K562 (cell line): Measurements from ENCODE around the gene PDE4A. TPM values are rescaled to one million over a fixed set of nuclear protein-coding genes. Genes with fewer than 3 reads are reported as not detected.

Experiments used
- BRCA1 ChIP-seq, 2 experiments: fragments of 450-650 bp in 1 of 2; sonication (generic) in 1 of 2; formaldehyde crosslinking in 1 of 2; IDR thresholded peaks; 2 replicates each; pipeline versions ENCODE4 v1.5.0 to v1.6.1; 2017 to 2020; ENCODE audit warnings: mild to moderate bottlenecking in 1 of 2, missing genetic modification reagents in 1 of 2
- CBX2 ChIP-seq: fragments of 200-600 bp; sonication (generic); IDR thresholded peaks from one replicate; pipeline ENCODE4 v1.6.1; 2012; ENCODE audit warnings: mild to moderate bottlenecking, low read length, inconsistent platforms; ENCODE audit not compliant: insufficient read depth, poor library complexity, severe bottlenecking
- RBBP5 ChIP-seq: fragments of 200-600 bp; sonication (generic); IDR thresholded peaks from 2 replicates; pipeline ENCODE4 v1.6.1; 2012; ENCODE audit warnings: borderline replicate concordance, mild to moderate bottlenecking, low read length, control low read depth, inconsistent platforms; ENCODE audit not compliant: insufficient read depth, poor library complexity, severe bottlenecking
- SAP30 ChIP-seq: fragments of 200-600 bp; sonication (generic); IDR thresholded peaks from 2 replicates; pipeline ENCODE4 v1.6.1; 2012; ENCODE audit warnings: borderline replicate concordance, low read depth, mild to moderate bottlenecking, moderate library complexity, low read length, control low read depth, inconsistent platforms; ENCODE audit not compliant: insufficient read depth, poor library complexity, severe bottlenecking
- SMARCA4 ChIP-seq: fragments of 450-650 bp; IDR thresholded peaks from 2 replicates; pipeline ENCODE4 v1.6.1; 2016
- STAT5A ChIP-seq: IDR thresholded peaks from 2 replicates; pipeline ENCODE4 v1.6.1; 2012; ENCODE audit warnings: low read length, inconsistent platforms, borderline replicate concordance
- TOE1 ChIP-seq, 2 experiments: fragments of 450-650 bp in 1 of 2; sonication (generic) in 1 of 2; formaldehyde crosslinking in 1 of 2; IDR thresholded peaks; 2 replicates each; pipeline versions ENCODE4 v1.7.1 to v1.8.0; 2016 to 2022; ENCODE audit warnings: borderline replicate concordance in 2 of 2, mild to moderate bottlenecking in 2 of 2, antibody characterized with exemption in 1 of 2, inconsistent platforms in 1 of 2, low read depth in 1 of 2, missing genetic modification reagents in 1 of 2, moderate library complexity in 1 of 2
- TRIM24 ChIP-seq, 2 experiments: fragments of 450-650 bp; IDR thresholded peaks; 2 replicates each; pipeline ENCODE4 v1.6.1; 2016
- XRCC3 ChIP-seq: fragments of 450-650 bp; IDR thresholded peaks from 2 replicates; pipeline ENCODE4 v1.6.1; 2017; ENCODE audit warnings: mild to moderate bottlenecking, moderate library complexity
- ZNF316 ChIP-seq: fragments of 450-650 bp; IDR thresholded peaks from 2 replicates; pipeline ENCODE4 v1.6.1; 2016
- polyA plus RNA-seq, 8 experiments: library from polyadenylated mRNA; depleted of rRNA in 4 of 8; stranded (reverse) in 5 of 8; unstranded in 3 of 8; fragments of >200 nt; fragmentation: Nextera tagmentation in 2 of 8; fragmentation: Illumina TruSeq in 1 of 8; extraction: Ambion mirVana in 2 of 8; extraction: Trizol in 1 of 8; gene quantifications; 2 replicates each; pipeline versions ENCODE4 v1.2.1 to v1.2.3, GENCODE V29; 2011 to 2014; ENCODE audit warnings: inconsistent platforms in 1 of 8, missing spikeins in 1 of 8
- total RNA-seq, 7 experiments: library from RNA; depleted of rRNA in 6 of 7; stranded (reverse); fragments of >200 nt in 6 of 7; fragmentation: Illumina TruSeq in 2 of 7; extraction: Trizol in 2 of 7; gene quantifications; 2 replicates each; pipeline versions ENCODE4 v1.2.1 to v1.2.3, GENCODE V29; 2011 to 2021; ENCODE audit warnings: low replicate concordance in 1 of 7
- TF ChIP-seq, protein P1 (sequence below), 2 experiments: fragments of 250-450 bp in 1 of 2; fragments of 450-650 bp in 1 of 2; sonication (Bioruptor Pico) in 1 of 2; IDR thresholded peaks; 2 replicates each; pipeline versions ENCODE4 v1.6.1 to v1.8.0; 2016 to 2021; ENCODE audit warnings: mild to moderate bottlenecking in 2 of 2, moderate library complexity in 2 of 2, missing compliant biosample characterization in 1 of 2, missing genetic modification characterization in 1 of 2
- TF ChIP-seq, protein P2 (sequence below): fragments of 200-800 bp; sonication (Bioruptor generic); IDR thresholded peaks from 2 replicates; pipeline ENCODE4 v1.6.1; 2017; ENCODE audit warnings: missing genetic modification characterization, missing compliant biosample characterization
- TF ChIP-seq, protein P3 (sequence below): sonication (generic); formaldehyde crosslinking; IDR thresholded peaks from 2 replicates; pipeline ENCODE4 v1.8.1; 2022; ENCODE audit warnings: missing genetic modification reagents
- TF ChIP-seq, protein P4 (sequence below), 2 experiments: fragments of 450-650 bp; formaldehyde crosslinking in 1 of 2; IDR thresholded peaks; 2 replicates each; pipeline versions ENCODE4 v1.4.0 to v1.6.1; 2014 to 2020; ENCODE audit warnings: mild to moderate bottlenecking in 2 of 2, borderline replicate concordance in 1 of 2, low read depth in 1 of 2

The PDE4A gene
- total and polyA plus RNA-seq, 9 of the 15 experiments (the other 6 are each of a cell fraction or from before 2014, with no cell fraction given), result 0.66 to 26.9 (median 4.6) TPM

DNA sequence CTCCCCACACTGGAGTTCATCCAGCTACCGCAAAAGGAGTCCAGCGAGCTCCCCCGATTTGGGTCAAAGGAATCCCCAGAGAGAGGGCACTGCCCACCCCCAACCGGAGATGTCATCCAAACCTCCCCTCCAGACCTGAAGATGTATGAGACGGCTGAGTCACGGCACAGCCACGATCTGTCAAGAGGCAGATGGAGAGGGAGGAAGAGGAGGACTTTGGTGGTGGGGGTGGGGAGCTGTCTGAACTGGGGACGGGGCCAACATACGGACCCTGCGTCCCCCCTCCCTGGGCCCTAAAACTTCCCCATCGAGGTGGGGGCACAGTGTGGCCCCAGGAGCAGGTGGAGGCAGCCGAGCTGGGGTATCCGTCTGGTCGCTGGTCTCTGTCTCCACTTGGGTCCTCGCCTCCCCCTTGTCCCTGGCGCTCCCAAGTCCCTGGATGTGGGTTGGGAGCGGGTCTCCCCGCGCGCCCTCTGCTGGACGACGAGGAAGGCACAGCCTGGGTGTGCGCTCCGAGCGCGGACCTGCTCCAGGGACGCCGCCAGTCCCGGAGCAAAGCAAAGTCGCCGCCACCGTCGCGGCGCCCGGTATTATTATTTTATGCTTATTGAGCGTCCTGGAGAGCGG lies 3.8 kb downstream of the PDE4A start (continued):
- TF ChIP-seq, protein P1, sequence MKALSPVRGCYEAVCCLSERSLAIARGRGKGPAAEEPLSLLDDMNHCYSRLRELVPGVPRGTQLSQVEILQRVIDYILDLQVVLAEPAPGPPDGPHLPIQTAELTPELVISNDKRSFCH (CRISPR knock-in tag; IDR thresholded peaks at IDR 0.05), result no peak
- TF ChIP-seq, protein P1 (tag; IDR thresholded peaks at IDR 0.05), result no peak
- TF ChIP-seq TOE1 (IDR thresholded peaks at IDR 0.05; ENCODE audit: borderline replicate concordance) (no peak; the same call in 1 of the 2 replicates), TOE1 (CRISPR knock-in tag; IDR thresholded peaks at IDR 0.05; ENCODE audit: borderline replicate concordance, low read depth) (no peak; the same call in 1 of the 2 replicates), ZNF316 (peak; percentile 27), SMARCA4 (peak; percentile 37; the same call in 1 of the 2 replicates), CBX2 (no peak), TRIM24 (IDR thresholded peaks at IDR 0.05) (peak in 1 of 2 experiments; percentile 37; a peak in 1 of 4 replicates), STAT5A (no peak), BRCA1 (IDR thresholded peaks at IDR 0.05) (no peak), BRCA1 (CRISPR knock-in tag; IDR thresholded peaks at IDR 0.05) (no peak), XRCC3 (no peak), RBBP5 (peak; percentile 59), SAP30 (no peak)
- TF ChIP-seq, protein P2, sequence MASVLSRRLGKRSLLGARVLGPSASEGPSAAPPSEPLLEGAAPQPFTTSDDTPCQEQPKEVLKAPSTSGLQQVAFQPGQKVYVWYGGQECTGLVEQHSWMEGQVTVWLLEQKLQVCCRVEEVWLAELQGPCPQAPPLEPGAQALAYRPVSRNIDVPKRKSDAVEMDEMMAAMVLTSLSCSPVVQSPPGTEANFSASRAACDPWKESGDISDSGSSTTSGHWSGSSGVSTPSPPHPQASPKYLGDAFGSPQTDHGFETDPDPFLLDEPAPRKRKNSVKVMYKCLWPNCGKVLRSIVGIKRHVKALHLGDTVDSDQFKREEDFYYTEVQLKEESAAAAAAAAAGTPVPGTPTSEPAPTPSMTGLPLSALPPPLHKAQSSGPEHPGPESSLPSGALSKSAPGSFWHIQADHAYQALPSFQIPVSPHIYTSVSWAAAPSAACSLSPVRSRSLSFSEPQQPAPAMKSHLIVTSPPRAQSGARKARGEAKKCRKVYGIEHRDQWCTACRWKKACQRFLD (CRISPR knock-in tag), result no peak
- TF ChIP-seq, protein P3, sequence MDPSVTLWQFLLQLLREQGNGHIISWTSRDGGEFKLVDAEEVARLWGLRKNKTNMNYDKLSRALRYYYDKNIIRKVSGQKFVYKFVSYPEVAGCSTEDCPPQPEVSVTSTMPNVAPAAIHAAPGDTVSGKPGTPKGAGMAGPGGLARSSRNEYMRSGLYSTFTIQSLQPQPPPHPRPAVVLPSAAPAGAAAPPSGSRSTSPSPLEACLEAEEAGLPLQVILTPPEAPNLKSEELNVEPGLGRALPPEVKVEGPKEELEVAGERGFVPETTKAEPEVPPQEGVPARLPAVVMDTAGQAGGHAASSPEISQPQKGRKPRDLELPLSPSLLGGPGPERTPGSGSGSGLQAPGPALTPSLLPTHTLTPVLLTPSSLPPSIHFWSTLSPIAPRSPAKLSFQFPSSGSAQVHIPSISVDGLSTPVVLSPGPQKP (CRISPR knock-in tag), result no peak
- TF ChIP-seq, protein P4, sequence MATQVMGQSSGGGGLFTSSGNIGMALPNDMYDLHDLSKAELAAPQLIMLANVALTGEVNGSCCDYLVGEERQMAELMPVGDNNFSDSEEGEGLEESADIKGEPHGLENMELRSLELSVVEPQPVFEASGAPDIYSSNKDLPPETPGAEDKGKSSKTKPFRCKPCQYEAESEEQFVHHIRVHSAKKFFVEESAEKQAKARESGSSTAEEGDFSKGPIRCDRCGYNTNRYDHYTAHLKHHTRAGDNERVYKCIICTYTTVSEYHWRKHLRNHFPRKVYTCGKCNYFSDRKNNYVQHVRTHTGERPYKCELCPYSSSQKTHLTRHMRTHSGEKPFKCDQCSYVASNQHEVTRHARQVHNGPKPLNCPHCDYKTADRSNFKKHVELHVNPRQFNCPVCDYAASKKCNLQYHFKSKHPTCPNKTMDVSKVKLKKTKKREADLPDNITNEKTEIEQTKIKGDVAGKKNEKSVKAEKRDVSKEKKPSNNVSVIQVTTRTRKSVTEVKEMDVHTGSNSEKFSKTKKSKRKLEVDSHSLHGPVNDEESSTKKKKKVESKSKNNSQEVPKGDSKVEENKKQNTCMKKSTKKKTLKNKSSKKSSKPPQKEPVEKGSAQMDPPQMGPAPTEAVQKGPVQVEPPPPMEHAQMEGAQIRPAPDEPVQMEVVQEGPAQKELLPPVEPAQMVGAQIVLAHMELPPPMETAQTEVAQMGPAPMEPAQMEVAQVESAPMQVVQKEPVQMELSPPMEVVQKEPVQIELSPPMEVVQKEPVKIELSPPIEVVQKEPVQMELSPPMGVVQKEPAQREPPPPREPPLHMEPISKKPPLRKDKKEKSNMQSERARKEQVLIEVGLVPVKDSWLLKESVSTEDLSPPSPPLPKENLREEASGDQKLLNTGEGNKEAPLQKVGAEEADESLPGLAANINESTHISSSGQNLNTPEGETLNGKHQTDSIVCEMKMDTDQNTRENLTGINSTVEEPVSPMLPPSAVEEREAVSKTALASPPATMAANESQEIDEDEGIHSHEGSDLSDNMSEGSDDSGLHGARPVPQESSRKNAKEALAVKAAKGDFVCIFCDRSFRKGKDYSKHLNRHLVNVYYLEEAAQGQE (IDR thresholded peaks at IDR 0.05; ENCODE audit: borderline replicate concordance), result peak; percentile 28; the same call in 1 of the 2 replicates
- TF ChIP-seq, protein P4 (CRISPR knock-in tag; IDR thresholded peaks at IDR 0.05; ENCODE audit: low read depth), result no peak
